ENCODE measurements around the gene FARS2.

FARS2 gene

GRCh38 chr6:5771211-5771610 lies 509.9 kb downstream of the FARS2 start:
- H3K36me3 ChIP-seq (ENCODE audit: control insufficient read depth, insufficient read depth, low read length), result no peaks in the 10 kb centered on the region
- no peak overlapping the region for H3K4me3 ChIP-seq (ENCODE audit: low read length)
- no peak overlapping the region for H3K9ac ChIP-seq (ENCODE audit: low read length)
- no peaks in the 10 kb centered on the region for H3K27me3 ChIP-seq (ENCODE audit: control insufficient read depth, insufficient read depth, low read length)
- H3K4me1 ChIP-seq (ENCODE audit: control insufficient read depth, insufficient read depth, low read length), result no peaks in the 10 kb centered on the region
- H3K27ac ChIP-seq (ENCODE audit: low read depth, low read length), result no peak overlapping the region

GRCh38 chr6:5771759-5772390 lies 510.6 kb downstream of the FARS2 start:
- Histone ChIP-seq H3K9ac (ENCODE audit: low read length) (no peak overlapping the region), H3K27me3 (ENCODE audit: control insufficient read depth, insufficient read depth, low read length) (no peaks in the 10 kb centered on the region), H3K27ac (ENCODE audit: low read depth, low read length) (no peak overlapping the region), H3K4me3 (ENCODE audit: low read length) (no peak overlapping the region), H3K4me1 (ENCODE audit: control insufficient read depth, insufficient read depth, low read length) (no peaks in the 10 kb centered on the region), H3K36me3 (ENCODE audit: control insufficient read depth, insufficient read depth, low read length) (no peaks in the 10 kb centered on the region)

GRCh38 chr6:5772408-5773120 lies 511.3 kb downstream of the FARS2 start:
- Histone ChIP-seq H3K9ac (ENCODE audit: low read length) (no peak overlapping the region), H3K36me3 (ENCODE audit: control insufficient read depth, insufficient read depth, low read length) (no peaks in the 10 kb centered on the region), H3K27me3 (ENCODE audit: control insufficient read depth, insufficient read depth, low read length) (no peaks in the 10 kb centered on the region), H3K4me1 (ENCODE audit: control insufficient read depth, insufficient read depth, low read length) (no peaks in the 10 kb centered on the region), H3K27ac (ENCODE audit: low read depth, low read length) (no peak overlapping the region), H3K4me3 (ENCODE audit: low read length) (no peak overlapping the region)

GRCh38 chr6:5776104-5776503 lies 514.8 kb downstream of the FARS2 start:
- Histone ChIP-seq H3K9ac (ENCODE audit: low read length) (no peak overlapping the region), H3K36me3 (ENCODE audit: control insufficient read depth, insufficient read depth, low read length) (no peaks in the 10 kb centered on the region), H3K4me1 (ENCODE audit: control insufficient read depth, insufficient read depth, low read length) (no peaks in the 10 kb centered on the region), H3K27ac (ENCODE audit: low read depth, low read length) (no peak overlapping the region), H3K27me3 (ENCODE audit: control insufficient read depth, insufficient read depth, low read length) (no peaks in the 10 kb centered on the region), H3K4me3 (ENCODE audit: low read length) (no peak overlapping the region)

GRCh38 chr6:5776706-5777390 lies 515.5 kb downstream of the FARS2 start:
- no peak overlapping the region for H3K4me3 ChIP-seq (ENCODE audit: low read length)
- H3K4me1 ChIP-seq (ENCODE audit: control insufficient read depth, insufficient read depth, low read length), result no peaks in the 10 kb centered on the region
- H3K36me3 ChIP-seq (ENCODE audit: control insufficient read depth, insufficient read depth, low read length), result no peaks in the 10 kb centered on the region
- H3K27me3 ChIP-seq (ENCODE audit: control insufficient read depth, insufficient read depth, low read length), result no peaks in the 10 kb centered on the region
- no peak overlapping the region for H3K9ac ChIP-seq (ENCODE audit: low read length)
- H3K27ac ChIP-seq (ENCODE audit: low read depth, low read length), result no peak overlapping the region

- no peak overlapping the region for H3K9ac ChIP-seq (ENCODE audit: low read length)
- no peak overlapping the region for H3K4me3 ChIP-seq (ENCODE audit: low read length)
- H3K27me3 ChIP-seq (ENCODE audit: control insufficient read depth, insufficient read depth, low read length), result no peaks in the 10 kb centered on the region
- H3K36me3 ChIP-seq (ENCODE audit: control insufficient read depth, insufficient read depth, low read length), result no peaks in the 10 kb centered on the region
- no peak overlapping the region for H3K27ac ChIP-seq (ENCODE audit: low read depth, low read length)
- no peaks in the 10 kb centered on the region for H3K4me1 ChIP-seq (ENCODE audit: control insufficient read depth, insufficient read depth, low read length)
These were observed 517.1 kb downstream of the FARS2 start for GRCh38 chr6:5778317-5778857.

- Histone ChIP-seq H3K27me3 (ENCODE audit: control insufficient read depth, insufficient read depth, low read length) (no peaks in the 10 kb centered on the region), H3K36me3 (ENCODE audit: control insufficient read depth, insufficient read depth, low read length) (no peaks in the 10 kb centered on the region), H3K4me3 (ENCODE audit: low read length) (no peak overlapping the region), H3K4me1 (ENCODE audit: control insufficient read depth, insufficient read depth, low read length) (no peaks in the 10 kb centered on the region), H3K9ac (ENCODE audit: low read length) (no peak overlapping the region), H3K27ac (ENCODE audit: low read depth, low read length) (no peak overlapping the region)
These were observed 517.6 kb downstream of the FARS2 start for GRCh38 chr6:5778906-5779305.

GRCh38 chr6:5781019-5781418 lies 519.7 kb downstream of the FARS2 start:
- Histone ChIP-seq H3K27ac (ENCODE audit: low read depth, low read length) (no peak overlapping the region), H3K4me1 (ENCODE audit: control insufficient read depth, insufficient read depth, low read length) (no peaks in the 10 kb centered on the region)

GRCh38 chr6:5781966-5782556 lies 520.7 kb downstream of the FARS2 start:
- Histone ChIP-seq H3K36me3 (ENCODE audit: control insufficient read depth, insufficient read depth, low read length) (no peaks in the 10 kb centered on the region), H3K27me3 (ENCODE audit: control insufficient read depth, insufficient read depth, low read length) (no peaks in the 10 kb centered on the region), H3K4me1 (ENCODE audit: control insufficient read depth, insufficient read depth, low read length) (no peaks in the 10 kb centered on the region), H3K27ac (ENCODE audit: low read depth, low read length) (no peak overlapping the region), H3K9ac (ENCODE audit: low read length) (no peak overlapping the region), H3K4me3 (ENCODE audit: low read length) (no peak overlapping the region)

More at GRCh38 chr6:5781019-5781418, 519.7 kb downstream of the FARS2 start:
- H3K9ac ChIP-seq (ENCODE audit: low read length), result no peak overlapping the region
- no peaks in the 10 kb centered on the region for H3K36me3 ChIP-seq (ENCODE audit: control insufficient read depth, insufficient read depth, low read length)
- H3K27me3 ChIP-seq (ENCODE audit: control insufficient read depth, insufficient read depth, low read length), result no peaks in the 10 kb centered on the region
- no peak overlapping the region for H3K4me3 ChIP-seq (ENCODE audit: low read length)

- Histone ChIP-seq H3K9ac (ENCODE audit: low read length) (no peak overlapping the region), H3K27ac (ENCODE audit: low read depth, low read length) (no peak overlapping the region), H3K4me3 (ENCODE audit: low read length) (no peak overlapping the region), H3K4me1 (ENCODE audit: control insufficient read depth, insufficient read depth, low read length) (no peaks in the 10 kb centered on the region), H3K27me3 (ENCODE audit: control insufficient read depth, insufficient read depth, low read length) (no peaks in the 10 kb centered on the region), H3K36me3 (ENCODE audit: control insufficient read depth, insufficient read depth, low read length) (no peaks in the 10 kb centered on the region)
These were observed 521.7 kb downstream of the FARS2 start for GRCh38 chr6:5782783-5783547.

GRCh38 chr6:5783584-5784089 lies 522.3 kb downstream of the FARS2 start:
- H3K4me1 ChIP-seq (ENCODE audit: control insufficient read depth, insufficient read depth, low read length), result no peaks in the 10 kb centered on the region
- H3K4me3 ChIP-seq (ENCODE audit: low read length), result no peak overlapping the region
- no peaks in the 10 kb centered on the region for H3K27me3 ChIP-seq (ENCODE audit: control insufficient read depth, insufficient read depth, low read length)
- no peak overlapping the region for H3K27ac ChIP-seq (ENCODE audit: low read depth, low read length)
- no peaks in the 10 kb centered on the region for H3K36me3 ChIP-seq (ENCODE audit: control insufficient read depth, insufficient read depth, low read length)
- H3K9ac ChIP-seq (ENCODE audit: low read length), result no peak overlapping the region

All from rectal smooth muscle tissue (tissue), 1 donor.